Measurements from ENCODE around the gene POLR3H. TPM values are rescaled to one million over a fixed set of nuclear protein-coding genes. Genes with fewer than 3 reads are reported as not detected.
A peak's percentile ranks its signal among the peaks of the same experiment; 100 is the strongest.
"Not testable (repeated sequence)": the region's sequence is repeated elsewhere in the genome, so short reads cannot be mapped to it uniquely, and the experiment has no call there.

POLR3H gene
- total RNA-seq (2014; rRNA removed; shearing (Covaris generic); ENCODE audit: low replicate concordance): 13.2 and 17.1 TPM in 2 replicates

- Histone ChIP-seq H3K9me3 (ENCODE audit: low read length) (no peaks in the 10 kb centered on the region), H3K9ac (ENCODE audit: low read length) (peak within 1 kb of the TSS; percentile 99), H2AFZ (ENCODE audit: low read length) (peak within 1 kb of the TSS; percentile 86), H3K79me2 (ENCODE audit: low read length) (peaks cover 52% of the 10 kb centered on the region), H3K9me2 (replicated peaks; ENCODE audit: insufficient read depth, low read length) (no peaks in the 10 kb centered on the region), H3K36me3 (ENCODE audit: insufficient read depth, low read length) (peaks cover 12% of the 10 kb centered on the region), H3K4me1 (ENCODE audit: low read length) (peaks cover 26% of the 10 kb centered on the region), H3K4me3 (ENCODE audit: low read length) (peak within 1 kb of the TSS; percentile 95), H3K27me3 (ENCODE audit: low read length) (no peaks in the 10 kb centered on the region), H3K27ac (ENCODE audit: low read length) (peak within 1 kb of the TSS; percentile 69), H3K4me2 (ENCODE audit: low read depth, low read length, poor library complexity, severe bottlenecking) (peak within 1 kb of the TSS; percentile 88), H4K20me1 (ENCODE audit: insufficient read depth, low read depth, low read length) (peaks cover 25% of the 10 kb centered on the region)
- peak; percentile 99 for DNase-seq
These were observed at the start of gene POLR3H for GRCh38 chr22:41543854-41544670. POLR3H (minus strand) TSS chr22:41544470; CDS start chr22:41544101, 369 bp downstream.

- not testable (repeated sequence) for H3K27ac ChIP-seq (ENCODE audit: low read length); H3K9me2 ChIP-seq (replicated peaks; ENCODE audit: insufficient read depth, low read length); H4K20me1 ChIP-seq (ENCODE audit: insufficient read depth, low read depth, low read length); H3K27me3 ChIP-seq (ENCODE audit: low read length); H3K9ac ChIP-seq (ENCODE audit: low read length); H3K9me3 ChIP-seq (ENCODE audit: low read length); DNase-seq; H2AFZ ChIP-seq (ENCODE audit: low read length); H3K4me3 ChIP-seq (ENCODE audit: low read length); H3K4me2 ChIP-seq (ENCODE audit: low read depth, low read length, poor library complexity, severe bottlenecking); H3K36me3 ChIP-seq (ENCODE audit: insufficient read depth, low read length); H3K79me2 ChIP-seq (ENCODE audit: low read length)
- peaks cover 12% of the 10 kb centered on the region for H3K4me1 ChIP-seq (ENCODE audit: low read length)
These were observed 49.2 kb upstream of the POLR3H start for GRCh38 chr22:41593336-41593960.

- Histone ChIP-seq H3K4me2 (ENCODE audit: low read depth, low read length, poor library complexity, severe bottlenecking) (peak within 1 kb of the TSS; percentile 85), H3K4me3 (ENCODE audit: low read length) (peak within 1 kb of the TSS; percentile 86), H3K9ac (ENCODE audit: low read length) (peak within 1 kb of the TSS; percentile 87), H3K9me2 (replicated peaks; ENCODE audit: insufficient read depth, low read length) (no peaks in the 10 kb centered on the region), H3K79me2 (ENCODE audit: low read length) (peaks cover 20% of the 10 kb centered on the region), H3K36me3 (ENCODE audit: insufficient read depth, low read length) (no peaks in the 10 kb centered on the region), H3K4me1 (ENCODE audit: low read length) (peaks cover 15% of the 10 kb centered on the region), H4K20me1 (ENCODE audit: insufficient read depth, low read depth, low read length) (no peaks in the 10 kb centered on the region), H3K27me3 (ENCODE audit: low read length) (no peaks in the 10 kb centered on the region), H3K9me3 (ENCODE audit: low read length) (no peaks in the 10 kb centered on the region), H3K27ac (ENCODE audit: low read length) (peak within 1 kb of the TSS; percentile 75), H2AFZ (ENCODE audit: low read length) (no peak within 1 kb of the TSS; the same call in 1 of the 2 replicates)
- DNase-seq: peak; percentile 100
These were observed 45.3 kb upstream of the POLR3H start, which contains the start of gene PMM1 for GRCh38 chr22:41589391-41590241. PMM1 (minus strand) TSS chr22:41589840; CDS start chr22:41589805, 35 bp downstream.

GRCh38 chr22:41587347-41587723 lies 43.1 kb upstream of the POLR3H start:
- Histone ChIP-seq H3K9ac (ENCODE audit: low read length) (no peak overlapping the region), H3K79me2 (ENCODE audit: low read length) (peaks cover 20% of the 10 kb centered on the region), H3K9me3 (ENCODE audit: low read length) (no peaks in the 10 kb centered on the region), H3K4me3 (ENCODE audit: low read length) (no peak overlapping the region), H2AFZ (ENCODE audit: low read length) (no peak overlapping the region), H3K4me1 (ENCODE audit: low read length) (peaks cover 15% of the 10 kb centered on the region), H4K20me1 (ENCODE audit: insufficient read depth, low read depth, low read length) (no peaks in the 10 kb centered on the region), H3K27ac (ENCODE audit: low read length) (no peak overlapping the region), H3K9me2 (replicated peaks; ENCODE audit: insufficient read depth, low read length) (no peaks in the 10 kb centered on the region), H3K36me3 (ENCODE audit: insufficient read depth, low read length) (no peaks in the 10 kb centered on the region), H3K4me2 (ENCODE audit: low read depth, low read length, poor library complexity, severe bottlenecking) (no peak overlapping the region), H3K27me3 (ENCODE audit: low read length) (no peaks in the 10 kb centered on the region)
- no peak for DNase-seq

- H2AFZ ChIP-seq (ENCODE audit: low read length): no peak overlapping the region
- peaks cover 20% of the 10 kb centered on the region for H3K79me2 ChIP-seq (ENCODE audit: low read length)
- H4K20me1 ChIP-seq (ENCODE audit: insufficient read depth, low read depth, low read length): no peaks in the 10 kb centered on the region
- H3K27ac ChIP-seq (ENCODE audit: low read length): no peak overlapping the region
- H3K9ac ChIP-seq (ENCODE audit: low read length): no peak overlapping the region
- no peak overlapping the region for H3K4me3 ChIP-seq (ENCODE audit: low read length)
- H3K9me2 ChIP-seq (replicated peaks; ENCODE audit: insufficient read depth, low read length): no peaks in the 10 kb centered on the region
- H3K4me2 ChIP-seq (ENCODE audit: low read depth, low read length, poor library complexity, severe bottlenecking): no peak overlapping the region
- no peaks in the 10 kb centered on the region for H3K9me3 ChIP-seq (ENCODE audit: low read length)
- no peak for DNase-seq
- H3K36me3 ChIP-seq (ENCODE audit: insufficient read depth, low read length): no peaks in the 10 kb centered on the region
- peaks cover 15% of the 10 kb centered on the region for H3K4me1 ChIP-seq (ENCODE audit: low read length)
- H3K27me3 ChIP-seq (ENCODE audit: low read length): no peaks in the 10 kb centered on the region
These were observed 41.6 kb upstream of the POLR3H start for GRCh38 chr22:41585898-41586297.

- Histone ChIP-seq H3K4me2 (ENCODE audit: low read depth, low read length, poor library complexity, severe bottlenecking) (no peak overlapping the region), H3K9ac (ENCODE audit: low read length) (peak overlapping the region; percentile 9; the same call in 1 of the 2 replicates)
These were observed 40.6 kb upstream of the POLR3H start for GRCh38 chr22:41584881-41585280.

GRCh38 chr22:41582694-41583093 lies 38.4 kb upstream of the POLR3H start:
- Histone ChIP-seq H4K20me1 (ENCODE audit: insufficient read depth, low read depth, low read length) (no peaks in the 10 kb centered on the region), H3K9me3 (ENCODE audit: low read length) (no peaks in the 10 kb centered on the region), H3K9ac (ENCODE audit: low read length) (no peak overlapping the region), H3K27ac (ENCODE audit: low read length) (no peak overlapping the region), H2AFZ (ENCODE audit: low read length) (no peak overlapping the region), H3K9me2 (replicated peaks; ENCODE audit: insufficient read depth, low read length) (no peaks in the 10 kb centered on the region), H3K36me3 (ENCODE audit: insufficient read depth, low read length) (no peaks in the 10 kb centered on the region; the same call in 1 of the 2 replicates), H3K27me3 (ENCODE audit: low read length) (no peaks in the 10 kb centered on the region), H3K4me1 (ENCODE audit: low read length) (no peaks in the 10 kb centered on the region), H3K79me2 (ENCODE audit: low read length) (peaks cover 4% of the 10 kb centered on the region; the same call in 1 of the 2 replicates), H3K4me2 (ENCODE audit: low read depth, low read length, poor library complexity, severe bottlenecking) (no peak overlapping the region), H3K4me3 (ENCODE audit: low read length) (no peak overlapping the region)
- no peak for DNase-seq

More at GRCh38 chr22:41584881-41585280, 40.6 kb upstream of the POLR3H start:
- peaks cover 8% of the 10 kb centered on the region for H3K4me1 ChIP-seq (ENCODE audit: low read length)
- H3K9me2 ChIP-seq (replicated peaks; ENCODE audit: insufficient read depth, low read length): no peaks in the 10 kb centered on the region
- no peaks in the 10 kb centered on the region for H3K27me3 ChIP-seq (ENCODE audit: low read length)
- no peaks in the 10 kb centered on the region for H3K9me3 ChIP-seq (ENCODE audit: low read length)
- peaks cover 20% of the 10 kb centered on the region for H3K79me2 ChIP-seq (ENCODE audit: low read length)
- H2AFZ ChIP-seq (ENCODE audit: low read length): no peak overlapping the region
- DNase-seq: no peak
- H4K20me1 ChIP-seq (ENCODE audit: insufficient read depth, low read depth, low read length): no peaks in the 10 kb centered on the region
- H3K4me3 ChIP-seq (ENCODE audit: low read length): no peak overlapping the region
- H3K36me3 ChIP-seq (ENCODE audit: insufficient read depth, low read length): no peaks in the 10 kb centered on the region; the same call in 1 of the 2 replicates
- H3K27ac ChIP-seq (ENCODE audit: low read length): no peak overlapping the region

Data from Karpas-422 (cell line).